GM18951 (cell line): ENCODE measurements around the gene VTI1A.

ENCODE experiments used
- POLR2A ChIP-seq: IDR thresholded peaks from 4 replicates; pipeline ENCODE4 v1.6.1; 2011; ENCODE audit warnings: mild to moderate bottlenecking; ENCODE audit not compliant: insufficient read length, insufficient read depth; ENCODE audit errors: extremely low read depth
- in situ Hi-C: fragments of 300-500 bp; cut with MboI; formaldehyde crosslinking; loops from one replicate; pipeline ENCODE4 v1.12.0; 2022; ENCODE audit warnings: low sequenced_read_pairs, mixed read lengths, inconsistent platforms; ENCODE audit not compliant: unreplicated experiment

VTI1A gene

GRCh38 chr10:112785089-112785488 is 338.1 kb downstream of the VTI1A start:
- in situ Hi-C loops, result no loop called here
- TF ChIP-seq POLR2A, result no peak

GRCh38 chr10:112789248-112789647 is 342.2 kb downstream of the VTI1A start:
- no peak for TF ChIP-seq POLR2A
- in situ Hi-C loops, result no loop called here

GRCh38 chr10:112790030-112790429 is 343.0 kb downstream of the VTI1A start:
- TF ChIP-seq POLR2A, result no peak
- in situ Hi-C loops, result no loop called here

- TF ChIP-seq POLR2A, result no peak
These were observed 343.9 kb downstream of the VTI1A start for GRCh38 chr10:112790921-112791320.

DNA sequence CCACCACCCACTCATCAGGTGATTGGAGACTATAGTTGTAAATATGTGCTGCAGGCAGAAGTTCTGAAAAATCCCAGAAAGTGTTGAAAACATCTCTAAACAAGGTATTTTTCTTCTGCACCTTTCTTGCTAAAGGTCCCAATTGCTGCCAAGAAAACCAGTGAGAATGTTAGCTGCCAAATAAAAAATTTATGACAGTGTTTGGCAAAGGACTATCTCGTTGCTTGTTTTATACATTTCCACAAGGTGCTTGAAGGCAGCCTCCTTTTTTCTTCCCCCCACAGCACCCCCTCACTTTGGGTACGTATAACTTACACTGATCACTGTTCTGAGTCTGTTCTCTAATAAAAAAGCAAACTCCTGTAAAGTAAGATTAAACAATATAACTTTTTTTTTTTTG is 344.4 kb downstream of the VTI1A start:
- no peak for TF ChIP-seq POLR2A

More at GRCh38 chr10:112790921-112791320, 343.9 kb downstream of the VTI1A start:
- in situ Hi-C loops, result no loop called here

GRCh38 chr10:112792487-112793201 is 345.6 kb downstream of the VTI1A start:
- in situ Hi-C loops, result no loop called here
- TF ChIP-seq POLR2A, result no peak

More for the DNA sequence above, 344.4 kb downstream of the VTI1A start:
- in situ Hi-C loops, result no loop called here

- in situ Hi-C loops, result no loop called here
These were observed 346.3 kb downstream of the VTI1A start for GRCh38 chr10:112793202-112793921.

DNA sequence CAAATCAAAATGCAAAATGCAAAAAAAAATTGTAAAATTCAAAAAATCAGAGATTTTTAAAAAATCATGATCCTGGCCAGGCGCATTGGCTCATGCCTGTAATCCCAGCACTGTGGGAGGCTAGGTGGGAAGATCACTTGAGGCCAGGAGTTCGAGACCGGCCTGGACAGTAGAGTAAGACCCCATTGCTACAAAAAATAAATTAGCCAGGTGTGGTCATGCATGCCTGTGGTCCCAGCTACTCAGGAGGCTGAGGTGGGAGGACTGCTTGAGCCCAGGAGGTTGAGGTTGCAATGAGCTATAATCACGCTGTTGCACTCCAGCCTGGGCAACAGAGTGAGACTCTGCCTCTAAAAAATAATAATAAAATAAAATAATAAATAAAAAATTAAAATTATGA is 347.2 kb downstream of the VTI1A start:
- TF ChIP-seq POLR2A, result no peak
- in situ Hi-C loops, result no loop called here

More at GRCh38 chr10:112793202-112793921, 346.3 kb downstream of the VTI1A start:
- no peak for TF ChIP-seq POLR2A

DNA sequence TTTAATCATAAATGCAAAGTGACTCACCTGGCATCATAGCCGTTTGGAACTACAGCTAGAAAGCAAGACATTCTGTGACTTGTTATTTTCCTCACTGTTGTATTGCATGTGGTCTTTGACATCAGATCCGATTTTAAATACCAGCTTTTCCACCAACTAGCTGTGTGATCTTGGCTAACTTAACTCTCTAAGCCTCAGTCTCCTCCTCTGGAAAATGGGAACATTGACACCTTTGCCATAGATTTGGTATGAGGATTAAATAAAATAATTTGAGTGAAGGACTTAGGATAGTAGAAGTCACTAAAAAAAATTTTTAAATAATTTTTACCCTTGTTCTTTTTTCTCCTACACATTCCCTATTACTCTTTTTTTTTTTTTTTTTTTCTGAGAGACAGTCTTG is 348.1 kb downstream of the VTI1A start:
- no peak for TF ChIP-seq POLR2A
- in situ Hi-C loops, result no loop called here

- no peak for TF ChIP-seq POLR2A
- in situ Hi-C loops, result no loop called here
These were observed 350.2 kb downstream of the VTI1A start for GRCh38 chr10:112797197-112797596.

DNA sequence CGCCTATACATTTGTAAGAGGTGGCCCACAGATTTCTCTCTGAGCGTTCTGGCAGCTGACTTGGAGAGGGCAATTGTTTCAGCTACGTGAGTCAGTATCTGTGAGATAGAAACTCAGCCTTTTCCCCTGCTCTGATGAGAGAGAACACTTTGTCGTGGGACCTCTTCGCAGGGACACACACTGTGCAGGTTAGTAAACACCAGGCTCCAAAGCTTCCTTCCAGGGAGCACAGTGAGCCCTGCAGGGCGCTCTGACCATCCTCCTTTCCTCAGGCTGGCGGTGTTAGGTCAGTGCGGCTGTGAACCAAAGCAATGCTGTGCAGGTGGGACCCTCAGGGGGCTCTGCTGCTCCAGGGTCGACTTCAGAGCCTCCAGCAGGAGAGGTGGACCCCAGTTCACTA is 350.8 kb downstream of the VTI1A start:
- in situ Hi-C loops, result no loop called here
- no peak for TF ChIP-seq POLR2A

DNA sequence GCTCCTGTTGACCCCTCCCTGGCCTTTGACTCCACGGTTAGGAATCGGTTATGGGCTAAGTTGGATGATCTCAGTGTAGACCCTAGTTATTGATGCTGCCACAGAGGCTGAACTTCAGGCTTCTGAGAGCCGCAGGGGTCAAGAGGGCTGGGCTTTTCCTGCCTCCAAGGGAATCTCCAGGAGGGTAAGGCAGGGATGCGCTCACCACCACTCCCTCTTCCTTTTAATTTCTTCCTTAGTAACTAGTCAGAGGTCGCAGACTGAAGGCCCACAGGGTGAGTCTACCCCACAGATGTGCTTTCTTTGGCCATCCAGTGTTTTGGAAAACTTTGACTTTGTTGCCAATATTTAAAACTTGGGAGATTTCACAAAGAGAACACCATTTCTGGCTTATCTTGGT is 352.0 kb downstream of the VTI1A start:
- in situ Hi-C loops, result no loop called here
- TF ChIP-seq POLR2A, result no peak

DNA sequence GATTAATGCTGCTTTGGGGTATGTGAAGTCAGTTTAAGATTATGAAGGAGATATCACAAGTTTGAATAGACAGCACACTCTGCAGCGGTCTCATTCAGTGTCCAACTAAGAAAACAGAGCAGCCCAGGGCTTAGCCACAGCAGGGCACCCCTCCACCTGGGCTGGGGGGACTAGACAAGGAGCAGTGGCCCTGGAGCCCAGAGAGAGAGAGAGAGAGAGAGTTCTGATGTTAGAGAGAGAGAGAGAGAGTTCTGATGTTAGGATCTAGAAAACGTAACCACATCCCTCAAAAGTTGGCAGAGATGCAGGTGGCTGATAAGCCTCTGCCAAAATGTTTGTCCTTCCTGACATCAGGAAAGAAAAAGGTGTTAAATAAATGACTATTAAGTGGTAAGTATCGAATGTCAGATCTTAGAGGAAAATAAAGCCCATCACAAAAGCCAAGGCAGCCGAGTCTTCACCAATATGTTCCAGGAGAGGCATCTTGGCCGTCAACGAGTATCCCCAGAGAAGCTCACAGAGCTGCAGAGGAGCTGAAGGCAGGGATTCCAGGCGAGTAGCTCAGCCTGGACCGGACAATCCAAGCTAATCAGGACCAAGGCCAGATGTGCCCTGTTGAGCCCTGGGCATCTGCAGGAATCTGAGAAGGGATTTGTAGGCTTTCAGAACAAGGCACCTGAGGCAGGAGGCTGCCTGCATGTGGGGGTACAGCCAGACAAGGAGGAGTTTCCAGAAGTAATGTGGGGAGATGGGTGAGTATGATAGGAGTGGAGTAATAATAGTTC is 352.9 kb downstream of the VTI1A start:
- in situ Hi-C loops, result no loop called here
- TF ChIP-seq POLR2A, result no peak
